Measurements from ENCODE around the gene VEGFC. TPM values are rescaled to one million over a fixed set of nuclear protein-coding genes. Genes with fewer than 3 reads are reported as not detected.

VEGFC gene
- total and polyA plus RNA-seq, 2 donors (not counting 1 experiment from before 2014, with no cell fraction given), result not detected

- Histone ChIP-seq H3K36me3 (replicated peaks in 1 of 2; ENCODE audit: control extremely low read depth in 1 of 2, control insufficient read depth in 1 of 2, extremely low read depth in 1 of 2, insufficient read depth in 2 of 2, low read length in 1 of 2) (no peaks in the 10 kb centered on the region), H3K4me1 (ENCODE audit: control insufficient read depth in 2 of 2, insufficient read depth in 2 of 2, low read length in 2 of 2) (peaks cover 6 to 9% of the 10 kb centered on the region in 2 donors), H2AFZ (ENCODE audit: insufficient read depth, low read depth, low read length, poor library complexity, severe bottlenecking) (no peak overlapping the region), H3K9ac (ENCODE audit: low read length) (no peak overlapping the region), H3K27me3 (replicated peaks in 1 of 4; ENCODE audit: control extremely low read depth in 1 of 4, control insufficient read depth in 3 of 4, insufficient read depth in 4 of 4, low read length in 3 of 4) (peaks cover 0 to 17% (median 11%) of the 10 kb centered on the region in 4 experiments), H3K4me2 (replicated peaks; ENCODE audit: low read depth, low read length, poor library complexity, severe bottlenecking) (no peak overlapping the region), H3K27ac (ENCODE audit: low read length in 2 of 2) (no peak overlapping the region), H3K4me3 (ENCODE audit: control extremely low read depth in 1 of 5, extremely low read depth in 1 of 5, insufficient read depth in 1 of 5, low read depth in 2 of 5, low read length in 4 of 5) (no peak overlapping the region), H3K9me3 (ENCODE audit: control extremely low read depth in 1 of 3, control insufficient read depth in 2 of 3, insufficient read depth in 1 of 3, low read length in 2 of 3) (no peaks in the 10 kb centered on the region), H3K79me2 (ENCODE audit: control insufficient read depth, insufficient read depth, low read length) (no peaks in the 10 kb centered on the region), H4K20me1 (ENCODE audit: control insufficient read depth, insufficient read depth, low read length, poor library complexity, severe bottlenecking) (no peaks in the 10 kb centered on the region)
- CTCF ChIA-PET, result no interaction called here
- no peak for TF ChIP-seq EZH2 (IDR thresholded peaks at IDR 0.05; ENCODE audit: borderline replicate concordance, insufficient read depth, low read depth, low read length, poor library complexity, severe bottlenecking)
- ATAC-seq (ENCODE audit: low read depth) (no peak), DNase-seq (no peak)
- WGBS (ENCODE audit: insufficient coverage), result no CpG with 5 or more reads among the region's 1 CpG
- H3K9me3 Mint-ChIP-seq (ENCODE audit: insufficient read depth), result no peaks in the 10 kb centered on the region
- intact Hi-C loops (cut with micrococcal nuclease), result no loop called here
- no peak overlapping the region for H3K4me3 Mint-ChIP-seq
- H3K4me1 Mint-ChIP-seq, result peaks cover 11% of the 10 kb centered on the region
- POLR2A ChIA-PET, result no interaction called here
- H3K27ac Mint-ChIP-seq, result no peak overlapping the region
- peaks cover 48% of the 10 kb centered on the region for H3K27me3 Mint-ChIP-seq
Observed at GRCh38 chr4:176794651-176795050, 1.9 kb upstream of the VEGFC start.

GRCh38 chr4:176794151-176794550, 1.4 kb upstream of the VEGFC start:
- peaks cover 0 to 17% (median 11%) of the 10 kb centered on the region in 4 experiments for H3K27me3 ChIP-seq (replicated peaks in 1 of 4; ENCODE audit: control extremely low read depth in 1 of 4, control insufficient read depth in 3 of 4, insufficient read depth in 4 of 4, low read length in 3 of 4)

More at GRCh38 chr4:176794151-176794550, 1.4 kb upstream of the VEGFC start:
- Mint-ChIP-seq H3K27me3 (peaks cover 52% of the 10 kb centered on the region), H3K4me1 (peaks cover 11% of the 10 kb centered on the region), H3K4me3 (no peak overlapping the region), H3K27ac (no peak overlapping the region), H3K9me3 (ENCODE audit: insufficient read depth) (no peaks in the 10 kb centered on the region)
- Histone ChIP-seq H3K36me3 (replicated peaks in 1 of 2; ENCODE audit: control extremely low read depth in 1 of 2, control insufficient read depth in 1 of 2, extremely low read depth in 1 of 2, insufficient read depth in 2 of 2, low read length in 1 of 2) (no peaks in the 10 kb centered on the region), H3K79me2 (ENCODE audit: control insufficient read depth, insufficient read depth, low read length) (no peaks in the 10 kb centered on the region), H3K4me1 (ENCODE audit: control insufficient read depth in 2 of 2, insufficient read depth in 2 of 2, low read length in 2 of 2) (peaks cover 6 to 9% of the 10 kb centered on the region in 2 donors), H2AFZ (ENCODE audit: insufficient read depth, low read depth, low read length, poor library complexity, severe bottlenecking) (no peak overlapping the region), H3K4me2 (replicated peaks; ENCODE audit: low read depth, low read length, poor library complexity, severe bottlenecking) (no peak overlapping the region), H3K9me3 (ENCODE audit: control extremely low read depth in 1 of 3, control insufficient read depth in 2 of 3, insufficient read depth in 1 of 3, low read length in 2 of 3) (no peaks in the 10 kb centered on the region), H3K9ac (ENCODE audit: low read length) (no peak overlapping the region), H3K27ac (ENCODE audit: low read length in 2 of 2) (no peak overlapping the region), H3K4me3 (ENCODE audit: control extremely low read depth in 1 of 5, extremely low read depth in 1 of 5, insufficient read depth in 1 of 5, low read depth in 2 of 5, low read length in 4 of 5) (no peak overlapping the region), H4K20me1 (ENCODE audit: control insufficient read depth, insufficient read depth, low read length, poor library complexity, severe bottlenecking) (no peaks in the 10 kb centered on the region)
- ATAC-seq (ENCODE audit: low read depth) (no peak), DNase-seq (no peak)
- intact Hi-C loops (cut with micrococcal nuclease), result no loop called here
- POLR2A ChIA-PET, result no interaction called here
- CTCF ChIA-PET, result no interaction called here
- TF ChIP-seq EZH2 (IDR thresholded peaks at IDR 0.05; ENCODE audit: borderline replicate concordance, insufficient read depth, low read depth, low read length, poor library complexity, severe bottlenecking), result no peak
- no peak for TF ChIP-seq CTCF (IDR thresholded peaks at IDR 0.05)
- no CpG with 5 or more reads among the region's 4 CpGs for WGBS (ENCODE audit: insufficient coverage)

Measured in B cell (primary cell).